H9 (cell line): ENCODE results near the gene PIRT. TPM values are rescaled to one million over a fixed set of nuclear protein-coding genes. Genes with fewer than 3 reads are reported as not detected.

Source experiments
- DNase-seq: peaks from one replicate; pipeline ENCODE4 v3.0.0-alpha.2; 2017
- H2AFZ ChIP-seq: one replicate; pipeline ENCODE4 v1.6.1; 2013; ENCODE audit warnings: mild to moderate bottlenecking, low read length, control low read depth, moderate library complexity
- H2AK5ac ChIP-seq: 2 replicates; pipeline ENCODE4 v1.6.1; 2013; ENCODE audit warnings: low read length, control low read depth, mixed read lengths; ENCODE audit not compliant: insufficient read length
- H2BK120ac ChIP-seq: one replicate; pipeline ENCODE4 v1.6.1; 2013; ENCODE audit warnings: low read depth, mild to moderate bottlenecking, low read length, control low read depth, inconsistent platforms; ENCODE audit not compliant: poor library complexity, severe bottlenecking
- H2BK12ac ChIP-seq: 2 replicates; pipeline ENCODE4 v1.6.1; 2013; ENCODE audit warnings: low read length, control low read depth, mixed read lengths, low read depth; ENCODE audit not compliant: insufficient read length
- H2BK15ac ChIP-seq: 2 replicates; pipeline ENCODE4 v1.6.1; 2013; ENCODE audit warnings: low read depth, low read length, control low read depth
- H2BK20ac ChIP-seq: one replicate; pipeline ENCODE4 v1.6.1; 2013; ENCODE audit warnings: low read depth, mild to moderate bottlenecking, low read length, control low read depth, inconsistent platforms; ENCODE audit not compliant: poor library complexity, severe bottlenecking
- H2BK5ac ChIP-seq: 2 replicates; pipeline ENCODE4 v1.6.1; 2013; ENCODE audit warnings: low read length, control low read depth, mixed read lengths; ENCODE audit not compliant: insufficient read length
- H3K14ac ChIP-seq: 2 replicates; pipeline ENCODE4 v1.6.1; 2013; ENCODE audit warnings: low read length, control low read depth; ENCODE audit not compliant: insufficient read depth
- H3K18ac ChIP-seq: 2 replicates; pipeline ENCODE4 v1.6.1; 2013; ENCODE audit warnings: low read depth, mild to moderate bottlenecking, mixed read lengths, low read length, control low read depth; ENCODE audit not compliant: insufficient read length
- H3K23ac ChIP-seq: 2 replicates; pipeline ENCODE4 v1.6.1; 2013; ENCODE audit warnings: low read length, control low read depth, mixed read lengths, low read depth; ENCODE audit not compliant: insufficient read length
- H3K23me2 ChIP-seq: 2 replicates; pipeline ENCODE4 v1.6.1; 2013; ENCODE audit warnings: low read depth, mild to moderate bottlenecking, mixed read lengths, low read length, control low read depth; ENCODE audit not compliant: insufficient read length, poor library complexity, severe bottlenecking
- H3K27ac ChIP-seq: 2 replicates; pipeline ENCODE4 v1.5.1; 2013; ENCODE audit warnings: low read length, control low read depth, mixed read lengths, low read depth; ENCODE audit not compliant: insufficient read length
- H3K27me3 ChIP-seq: 2 replicates; pipeline ENCODE4 v1.6.1; 2013; ENCODE audit warnings: low read length, control low read depth, inconsistent platforms; ENCODE audit not compliant: insufficient read depth
- H3K4ac ChIP-seq: 2 replicates; pipeline ENCODE4 v1.6.1; 2013; ENCODE audit warnings: low read depth, mild to moderate bottlenecking, control low read depth, inconsistent platforms, low read length, moderate library complexity
- H3K4me1 ChIP-seq: 2 replicates; pipeline ENCODE4 v1.6.1; 2013; ENCODE audit warnings: low read length, control low read depth, inconsistent platforms; ENCODE audit not compliant: insufficient read depth
- H3K4me2 ChIP-seq: 2 replicates; pipeline ENCODE4 v1.6.1; 2013; ENCODE audit warnings: low read length, control low read depth, mixed read lengths; ENCODE audit not compliant: insufficient read length, insufficient read depth
- H3K56ac ChIP-seq: 2 replicates; pipeline ENCODE4 v1.6.1; 2013; ENCODE audit warnings: low read depth, mild to moderate bottlenecking, mixed read lengths, low read length, control low read depth; ENCODE audit not compliant: insufficient read length
- H3K79me1 ChIP-seq: 2 replicates; pipeline ENCODE4 v1.6.1; 2013; ENCODE audit warnings: low read depth, mild to moderate bottlenecking, moderate library complexity, low read length, control low read depth, inconsistent platforms; ENCODE audit not compliant: insufficient read depth, poor library complexity, severe bottlenecking
- H3K79me2 ChIP-seq: 2 replicates; pipeline ENCODE4 v1.6.1; 2013; ENCODE audit warnings: low read length, control low read depth, inconsistent platforms; ENCODE audit not compliant: insufficient read depth
- H3K9ac ChIP-seq: 2 replicates; pipeline ENCODE4 v1.6.1; 2013; ENCODE audit warnings: low read length, control low read depth, mixed read lengths; ENCODE audit not compliant: insufficient read length; ENCODE audit errors: extremely low read depth
- H3K9me3 ChIP-seq: one replicate; pipeline ENCODE4 v1.6.1; 2013; ENCODE audit warnings: low read depth, low read length, inconsistent platforms; ENCODE audit not compliant: control insufficient read depth
- H3T11ph ChIP-seq: one replicate; pipeline ENCODE4 v1.6.1; 2013; ENCODE audit warnings: mild to moderate bottlenecking, low read length, control low read depth, inconsistent platforms
- H4K20me1 ChIP-seq: one replicate; pipeline ENCODE4 v1.6.1; 2013; ENCODE audit not compliant: control insufficient read depth, insufficient read length, insufficient read depth
- H4K5ac ChIP-seq: 2 replicates; pipeline ENCODE4 v1.6.1; 2013; ENCODE audit warnings: low read depth, mild to moderate bottlenecking, mixed read lengths, low read length, control low read depth; ENCODE audit not compliant: insufficient read length
- H4K8ac ChIP-seq: replicated peaks from 2 replicates; pipeline ENCODE4 v1.6.1; 2013; ENCODE audit warnings: low read length, control low read depth, mixed read lengths, low read depth; ENCODE audit not compliant: insufficient read length
- H4K91ac ChIP-seq: 2 replicates; pipeline ENCODE4 v1.6.1; 2013; ENCODE audit warnings: low read depth, mild to moderate bottlenecking, moderate library complexity, mixed read lengths, low read length, control low read depth; ENCODE audit not compliant: insufficient read length
- H3K27ac Mint-ChIP-seq, 3 experiments: 2 replicates in 2 of 3; 3 replicates in 1 of 3; pipeline ENCODE4 v1.8.0; 2020 to 2021; ENCODE audit warnings: mixed read lengths in 3 of 3, mild to moderate bottlenecking in 1 of 3, moderate library complexity in 1 of 3
- H3K27me3 Mint-ChIP-seq: 2 replicates; pipeline ENCODE4 v1.8.0; 2021; ENCODE audit warnings: low read depth, mild to moderate bottlenecking, moderate library complexity, mixed read lengths
- H3K36me3 Mint-ChIP-seq, 3 experiments: 2 replicates in 2 of 3; 3 replicates in 1 of 3; pipeline ENCODE4 v1.8.0; 2020 to 2021; ENCODE audit warnings: low read depth in 3 of 3, mixed read lengths in 3 of 3; ENCODE audit not compliant: insufficient read depth in 1 of 3
- H3K4me1 Mint-ChIP-seq, 2 experiments: 2 replicates each; pipeline ENCODE4 v1.8.0; 2020; ENCODE audit warnings: mixed read lengths in 2 of 2
- H3K4me3 Mint-ChIP-seq, 2 experiments: 2 replicates in 1 of 2; 3 replicates in 1 of 2; pipeline ENCODE4 v1.8.0; 2020 to 2021; ENCODE audit warnings: mild to moderate bottlenecking in 2 of 2, mixed read lengths in 2 of 2, moderate library complexity in 1 of 2
- H3K9me3 Mint-ChIP-seq, 2 experiments: 2 replicates in 1 of 2; 3 replicates in 1 of 2; pipeline ENCODE4 v1.8.0; 2020; ENCODE audit warnings: mild to moderate bottlenecking in 2 of 2, mixed read lengths in 2 of 2, moderate library complexity in 1 of 2
- WGBS: extraction: QIAGEN DNeasy Blood & Tissue Kit; methylation state at CpG from one replicate; pipeline ENCODE4 v1.1.7; 2013; ENCODE audit warnings: missing lambda C conversion rate, low lambda C conversion rate, mixed read lengths; ENCODE audit not compliant: insufficient read length; ENCODE audit errors: extremely low coverage; 5-methylcytosine and 5-hydroxymethylcytosine counted together
- total RNA-seq: library from RNA; stranded (reverse); gene quantifications from 2 replicates; pipeline ENCODE4 v1.2.1, GENCODE V29; 2021
- TF ChIP-seq, protein P1 (sequence below): fragments of 200-600 bp; sonication (generic); conservative IDR thresholded peaks from 3 replicates; pipeline ENCODE4 v1.8.0; 2021; ENCODE audit warnings: antibody characterized with exemption, mild to moderate bottlenecking

Gene PIRT
- total RNA-seq, 1 experiment from 2014 or later, result not detected

DNA sequence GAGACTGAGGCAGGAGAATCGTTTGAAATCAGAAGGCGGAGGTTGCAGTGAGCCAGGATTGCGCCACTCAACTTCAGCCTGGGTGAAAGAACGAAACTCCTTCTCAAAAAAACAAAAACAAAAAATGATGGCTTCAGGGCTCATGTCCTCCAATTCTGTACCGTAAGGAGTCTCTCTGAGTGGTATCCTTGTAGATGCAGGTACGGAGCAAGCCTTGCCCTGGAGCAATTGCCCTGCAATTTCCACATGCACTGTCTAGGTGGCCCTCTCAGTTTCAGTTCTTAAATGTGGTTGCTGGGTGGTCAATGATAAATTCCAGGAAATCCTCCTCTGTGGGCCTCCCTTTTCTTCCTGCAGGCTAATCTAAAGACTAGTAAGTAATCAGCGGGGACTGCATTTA lies 44.6 kb downstream of the PIRT start:
- no peaks in the 10 kb centered on the region for H3K23me2 ChIP-seq
- no peak overlapping the region for H3K9ac ChIP-seq
- TF ChIP-seq, protein P1, sequence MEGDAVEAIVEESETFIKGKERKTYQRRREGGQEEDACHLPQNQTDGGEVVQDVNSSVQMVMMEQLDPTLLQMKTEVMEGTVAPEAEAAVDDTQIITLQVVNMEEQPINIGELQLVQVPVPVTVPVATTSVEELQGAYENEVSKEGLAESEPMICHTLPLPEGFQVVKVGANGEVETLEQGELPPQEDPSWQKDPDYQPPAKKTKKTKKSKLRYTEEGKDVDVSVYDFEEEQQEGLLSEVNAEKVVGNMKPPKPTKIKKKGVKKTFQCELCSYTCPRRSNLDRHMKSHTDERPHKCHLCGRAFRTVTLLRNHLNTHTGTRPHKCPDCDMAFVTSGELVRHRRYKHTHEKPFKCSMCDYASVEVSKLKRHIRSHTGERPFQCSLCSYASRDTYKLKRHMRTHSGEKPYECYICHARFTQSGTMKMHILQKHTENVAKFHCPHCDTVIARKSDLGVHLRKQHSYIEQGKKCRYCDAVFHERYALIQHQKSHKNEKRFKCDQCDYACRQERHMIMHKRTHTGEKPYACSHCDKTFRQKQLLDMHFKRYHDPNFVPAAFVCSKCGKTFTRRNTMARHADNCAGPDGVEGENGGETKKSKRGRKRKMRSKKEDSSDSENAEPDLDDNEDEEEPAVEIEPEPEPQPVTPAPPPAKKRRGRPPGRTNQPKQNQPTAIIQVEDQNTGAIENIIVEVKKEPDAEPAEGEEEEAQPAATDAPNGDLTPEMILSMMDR, result no peak
- no peak overlapping the region for H3T11ph ChIP-seq
- H3K18ac ChIP-seq, result no peak overlapping the region
- H2BK12ac ChIP-seq, result no peak overlapping the region
- Mint-ChIP-seq H3K27me3 (no peaks in the 10 kb centered on the region), H3K4me1 (peaks cover 20 to 25% of the 10 kb centered on the region in 2 experiments), H3K9me3 (no peaks in the 10 kb centered on the region), H3K4me3 (no peak overlapping the region), H3K27ac (no peak overlapping the region), H3K36me3 (no peaks in the 10 kb centered on the region)
- H2BK120ac ChIP-seq, result no peak overlapping the region
- WGBS, result no CpG with 5 or more reads among the region's 7 CpGs
- H3K14ac ChIP-seq, result no peak overlapping the region
- H3K9me3 ChIP-seq, result no peaks in the 10 kb centered on the region
- H3K4me2 ChIP-seq, result no peak overlapping the region
- no peak overlapping the region for H2AFZ ChIP-seq
- no peaks in the 10 kb centered on the region for H3K79me1 ChIP-seq
- no peak overlapping the region for H4K5ac ChIP-seq
- H2AK5ac ChIP-seq, result no peak overlapping the region
- H4K8ac ChIP-seq, result no peak overlapping the region
- H3K27me3 ChIP-seq, result no peaks in the 10 kb centered on the region
- no peak overlapping the region for H3K56ac ChIP-seq
- H4K20me1 ChIP-seq, result no peaks in the 10 kb centered on the region
- H2BK15ac ChIP-seq, result no peak overlapping the region
- no peak overlapping the region for H3K4ac ChIP-seq
- H3K4me1 ChIP-seq, result peaks cover 5% of the 10 kb centered on the region; the same call in 1 of the 2 replicates
- H3K23ac ChIP-seq, result no peak overlapping the region
- H2BK5ac ChIP-seq, result no peak overlapping the region
- no peak overlapping the region for H3K27ac ChIP-seq
- no peak overlapping the region for H4K91ac ChIP-seq
- no peak overlapping the region for H2BK20ac ChIP-seq
- no peak for DNase-seq
- no peaks in the 10 kb centered on the region for H3K79me2 ChIP-seq
